ENCODE results near the gene PRMT3. TPM values are rescaled to one million over a fixed set of nuclear protein-coding genes. Genes with fewer than 3 reads are reported as not detected.

The PRMT3 gene
- polyA plus RNA-seq, 3 donors = 4.5 to 8.4 (median 6.1) TPM

GRCh38 chr11:20477418-20478090 lies 90.0 kb downstream of the PRMT3 start:
- no peak overlapping the region for H3K4me3 Mint-ChIP-seq
- intact Hi-C loops (cut with micrococcal nuclease) = no loop called here
- Histone ChIP-seq H3K4me2 (replicated peaks; ENCODE audit: extremely low read depth, low read length, poor library complexity, severe bottlenecking) (no peak overlapping the region), H3K27me3 (ENCODE audit: control insufficient read depth in 2 of 2, insufficient read depth in 2 of 2, low read length in 2 of 2) (no peaks in the 10 kb centered on the region), H3K9ac (ENCODE audit: insufficient read depth, low read length, poor library complexity, severe bottlenecking) (no peak overlapping the region), H2AFZ (ENCODE audit: insufficient read depth, low read depth, low read length, poor library complexity, severe bottlenecking) (no peak overlapping the region), H4K20me1 (ENCODE audit: insufficient read depth, low read length) (no peaks in the 10 kb centered on the region), H3K4me3 (replicated peaks in 1 of 3; ENCODE audit: low read depth in 2 of 3, low read length in 3 of 3) (no peak overlapping the region), H3K36me3 (replicated peaks in 1 of 2; ENCODE audit: control insufficient read depth in 1 of 2, insufficient read depth in 2 of 2, low read length in 2 of 2) (no peaks in the 10 kb centered on the region), H3K27ac (ENCODE audit: low read depth in 1 of 2, low read length in 2 of 2) (no peak overlapping the region), H3K79me2 (ENCODE audit: insufficient read depth, low read length) (no peaks in the 10 kb centered on the region), H3K4me1 (ENCODE audit: control insufficient read depth in 1 of 2, insufficient read depth in 2 of 2, low read length in 2 of 2) (peaks cover 26 to 28% of the 10 kb centered on the region in 2 donors), H3K9me3 (replicated peaks in 1 of 2; ENCODE audit: control insufficient read depth in 1 of 2, insufficient read depth in 1 of 2, low read length in 2 of 2) (no peaks in the 10 kb centered on the region)
- H3K9me3 Mint-ChIP-seq = no peaks in the 10 kb centered on the region
- peaks cover 29% of the 10 kb centered on the region for H3K4me1 Mint-ChIP-seq
- TF ChIP-seq CTCF (IDR thresholded peaks at IDR 0.05) = no peak
- peaks cover 14% of the 10 kb centered on the region in 2 donors for H3K36me3 Mint-ChIP-seq
- peaks cover 0 to 2% (median 0%) of the 10 kb centered on the region in 3 donors for H3K27me3 Mint-ChIP-seq (ENCODE audit: low read depth in 3 of 3)
- no peak overlapping the region for H3K27ac Mint-ChIP-seq
- no peak for DNase-seq
- WGBS (ENCODE audit: insufficient coverage) = 96% methylated on average over 3 of the region's 7 CpGs

GRCh38 chr11:20479513-20479912 lies 92.0 kb downstream of the PRMT3 start:
- no peaks in the 10 kb centered on the region for H3K79me2 ChIP-seq (ENCODE audit: insufficient read depth, low read length)
- no peak overlapping the region for H3K9ac ChIP-seq (ENCODE audit: insufficient read depth, low read length, poor library complexity, severe bottlenecking)
- H4K20me1 ChIP-seq (ENCODE audit: insufficient read depth, low read length) = no peaks in the 10 kb centered on the region
- no peaks in the 10 kb centered on the region for H3K27me3 Mint-ChIP-seq (ENCODE audit: low read depth in 3 of 3)
- no peaks in the 10 kb centered on the region for H3K9me3 ChIP-seq (replicated peaks in 1 of 2; ENCODE audit: control insufficient read depth in 1 of 2, insufficient read depth in 1 of 2, low read length in 2 of 2)
- peaks cover 15 to 18% of the 10 kb centered on the region in 2 donors for H3K4me1 ChIP-seq (ENCODE audit: control insufficient read depth in 1 of 2, insufficient read depth in 2 of 2, low read length in 2 of 2)
- H3K4me2 ChIP-seq (replicated peaks; ENCODE audit: extremely low read depth, low read length, poor library complexity, severe bottlenecking) = no peak overlapping the region
- H3K27ac ChIP-seq (ENCODE audit: low read depth in 1 of 2, low read length in 2 of 2) = no peak overlapping the region
- peaks cover 15% of the 10 kb centered on the region for H3K4me1 Mint-ChIP-seq
- DNase-seq = no peak
- 100% methylated on average over 1 of the region's 6 CpGs for WGBS (ENCODE audit: insufficient coverage)
- no peak overlapping the region for H3K4me3 Mint-ChIP-seq
- no peak overlapping the region for H3K27ac Mint-ChIP-seq
- H3K36me3 Mint-ChIP-seq = peaks cover 16 to 18% of the 10 kb centered on the region in 2 donors
- no peaks in the 10 kb centered on the region for H3K36me3 ChIP-seq (replicated peaks in 1 of 2; ENCODE audit: control insufficient read depth in 1 of 2, insufficient read depth in 2 of 2, low read length in 2 of 2)
- H3K27me3 ChIP-seq (ENCODE audit: control insufficient read depth in 2 of 2, insufficient read depth in 2 of 2, low read length in 2 of 2) = no peaks in the 10 kb centered on the region
- H3K4me3 ChIP-seq (replicated peaks in 1 of 3; ENCODE audit: low read depth in 2 of 3, low read length in 3 of 3) = no peak overlapping the region
- intact Hi-C loops (cut with micrococcal nuclease) = no loop called here
- H3K9me3 Mint-ChIP-seq = peaks cover 0 to 5% (median 0%) of the 10 kb centered on the region in 7 donors
- no peak overlapping the region for H2AFZ ChIP-seq (ENCODE audit: insufficient read depth, low read depth, low read length, poor library complexity, severe bottlenecking)
- no peak for TF ChIP-seq CTCF (IDR thresholded peaks at IDR 0.05)
